Mesodermal cell (in vitro differentiated cells): ENCODE data around the gene RALBP1.

Source experiments
- H3K27ac ChIP-seq: 2 replicates; pipeline ENCODE4 v1.7.0; 2013; ENCODE audit warnings: mild to moderate bottlenecking, low read depth, low read length, moderate library complexity; ENCODE audit not compliant: severe bottlenecking
- H3K36me3 ChIP-seq: 2 replicates; pipeline ENCODE4 v1.7.1; 2013; ENCODE audit warnings: mild to moderate bottlenecking, low read length, moderate library complexity; ENCODE audit not compliant: control insufficient read depth, insufficient read depth
- H3K4me1 ChIP-seq: one replicate; pipeline ENCODE4 v1.7.1; 2013; ENCODE audit warnings: mild to moderate bottlenecking, low read length; ENCODE audit not compliant: insufficient read depth, control insufficient read depth, poor library complexity, severe bottlenecking
- H3K4me3 ChIP-seq: 2 replicates; pipeline ENCODE4 v1.7.0; 2013; ENCODE audit warnings: low read length, control low read depth, mild to moderate bottlenecking; ENCODE audit not compliant: insufficient read depth, poor library complexity, severe bottlenecking; ENCODE audit errors: extremely low read depth
- H3K9me3 ChIP-seq: 2 replicates; pipeline ENCODE4 v1.7.1; 2013; ENCODE audit warnings: mild to moderate bottlenecking, low read length, moderate library complexity; ENCODE audit not compliant: control insufficient read depth
- WGBS, 2 experiments: methylation state at CpG; one replicate each; pipeline ENCODE4 v1.1.5; 2013; ENCODE audit warnings: missing lambda C conversion rate in 2 of 2; ENCODE audit not compliant: insufficient coverage in 2 of 2; 5-methylcytosine and 5-hydroxymethylcytosine counted together

The RALBP1 gene

DNA sequence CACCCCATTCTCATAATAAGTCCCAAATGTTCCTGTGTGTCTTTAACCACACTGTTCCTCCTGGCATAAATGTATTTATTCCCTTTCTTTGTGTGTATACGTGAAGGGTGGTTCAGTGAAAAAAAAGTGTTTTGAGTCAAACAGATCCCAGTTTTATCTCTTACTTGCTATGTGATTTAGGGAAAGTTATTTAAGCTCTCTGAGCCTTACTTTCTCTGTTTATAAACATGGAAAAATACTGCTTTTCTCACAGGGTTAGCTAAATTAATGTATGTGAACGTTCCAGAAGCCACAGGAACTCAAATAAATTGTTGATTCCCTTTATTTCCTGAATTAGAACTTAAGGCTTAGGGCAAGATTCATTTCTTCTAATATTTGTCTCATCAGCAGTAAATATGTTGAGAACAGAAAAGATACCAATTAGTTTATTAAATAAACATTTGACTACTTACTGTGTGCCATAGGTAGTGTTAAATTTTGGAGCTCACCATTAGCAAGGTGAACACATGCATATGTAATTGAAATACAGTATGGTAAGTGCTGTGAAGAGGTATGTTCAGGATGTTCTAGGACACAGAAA, 33.2 kb downstream of the RALBP1 start:
- 100% methylated on average over 1 of the region's 2 CpGs; no CpG with 5 or more reads in 1 of the 2 experiments for WGBS, 2 experiments
- Histone ChIP-seq H3K4me1 (no peaks in the 10 kb centered on the region), H3K9me3 (peaks cover under 1% of the 10 kb centered on the region), H3K4me3 (no peak overlapping the region), H3K36me3 (peaks cover 8% of the 10 kb centered on the region), H3K27ac (no peak overlapping the region)

GRCh38 chr18:9513971-9514512, 38.7 kb downstream of the RALBP1 start:
- Histone ChIP-seq H3K27ac (no peak overlapping the region), H3K4me1 (no peaks in the 10 kb centered on the region), H3K36me3 (peaks cover 21% of the 10 kb centered on the region), H3K9me3 (no peaks in the 10 kb centered on the region), H3K4me3 (no peak overlapping the region)
- 100% methylated on average over 3 of the region's 6 CpGs for WGBS, 2 experiments

DNA sequence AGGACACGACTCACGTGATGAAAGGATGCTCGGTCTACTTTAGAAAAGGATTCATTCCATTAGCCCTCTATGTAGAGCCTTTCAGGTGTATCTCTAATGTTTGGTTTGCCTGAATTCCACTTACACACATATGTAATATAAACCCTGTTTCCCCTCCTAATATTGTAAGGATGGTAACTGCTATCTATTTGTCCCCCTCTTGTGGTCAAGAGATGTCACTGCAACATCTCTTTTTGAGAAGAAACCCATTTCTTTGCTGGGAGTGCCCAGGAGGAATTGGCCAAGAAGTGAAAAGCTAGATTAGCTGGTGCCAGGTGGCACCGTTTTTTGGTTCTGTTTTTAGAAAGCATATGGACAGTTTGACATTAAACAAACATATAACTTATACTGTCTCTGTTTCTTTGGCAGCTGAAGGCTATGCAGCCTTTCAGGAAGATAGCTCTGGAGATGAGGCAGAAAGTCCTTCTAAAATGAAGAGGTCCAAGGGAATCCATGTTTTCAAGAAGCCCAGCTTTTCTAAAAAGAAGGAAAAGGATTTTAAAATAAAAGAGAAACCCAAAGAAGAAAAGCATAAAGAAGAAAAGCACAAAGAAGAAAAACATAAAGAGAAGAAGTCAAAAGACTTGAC, 41.2 kb downstream of the RALBP1 start:
- Histone ChIP-seq H3K9me3 (no peaks in the 10 kb centered on the region), H3K27ac (no peak overlapping the region), H3K4me3 (no peak overlapping the region), H3K36me3 (peaks cover 24% of the 10 kb centered on the region), H3K4me1 (no peaks in the 10 kb centered on the region)
- WGBS, 2 experiments: 100% methylated on average over 2 of the region's 4 CpGs; no CpG with 5 or more reads in 1 of the 2 experiments

DNA sequence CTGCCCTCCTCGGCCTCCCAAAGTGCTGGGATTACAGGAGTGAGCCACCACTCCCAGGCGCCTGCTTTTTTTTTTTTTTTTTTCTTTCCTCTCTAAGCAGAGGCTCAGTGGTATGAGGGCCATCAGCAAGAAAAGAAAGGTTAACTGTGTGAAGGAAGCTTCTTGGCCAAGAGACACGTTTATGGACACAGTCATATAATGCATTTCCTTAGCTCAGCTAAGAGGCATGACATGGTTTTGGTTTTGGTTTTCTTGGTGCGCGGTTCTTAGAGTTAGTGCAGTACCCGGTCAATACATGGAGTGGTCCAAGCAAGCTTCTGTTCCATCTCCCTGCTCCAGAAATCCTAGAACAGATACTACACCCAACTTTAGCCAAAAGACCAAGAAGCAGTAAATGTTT, 42.6 kb downstream of the RALBP1 start:
- peaks cover 36% of the 10 kb centered on the region for H3K36me3 ChIP-seq
- no peaks in the 10 kb centered on the region for H3K4me1 ChIP-seq
- no peak overlapping the region for H3K4me3 ChIP-seq
- whole genome bisulfite sequencing, 2 experiments: 83% methylated on average over 2 of the region's 6 CpGs; no CpG with 5 or more reads in 1 of the 2 experiments
- no peaks in the 10 kb centered on the region for H3K9me3 ChIP-seq
- no peak overlapping the region for H3K27ac ChIP-seq

DNA sequence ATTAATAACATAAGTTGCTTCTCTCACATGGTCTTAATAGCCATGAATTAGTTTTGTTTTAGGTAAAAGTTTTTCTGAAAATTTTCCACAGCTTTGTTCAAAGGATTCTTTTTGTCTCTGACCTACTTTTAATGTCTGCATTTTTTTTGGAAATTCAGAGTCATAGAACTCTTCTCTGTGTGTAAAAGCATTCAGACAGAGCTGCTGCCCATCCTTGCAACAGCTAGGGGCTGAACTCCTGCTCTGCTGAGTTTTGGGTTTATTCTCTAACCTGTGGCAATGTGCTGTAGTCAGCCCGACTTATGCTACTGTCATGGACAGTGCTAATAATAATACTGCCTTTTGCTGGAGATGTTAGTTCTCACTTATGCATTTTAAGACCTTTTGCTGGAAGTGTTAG, 44.1 kb downstream of the RALBP1 start:
- Histone ChIP-seq H3K27ac (no peak overlapping the region), H3K36me3 (peaks cover 43% of the 10 kb centered on the region), H3K9me3 (no peaks in the 10 kb centered on the region), H3K4me3 (no peak overlapping the region), H3K4me1 (no peaks in the 10 kb centered on the region)
- WGBS, 2 experiments: 100% methylated on average over 1 of the region's 1 CpG

- H3K36me3 ChIP-seq: peaks cover 55% of the 10 kb centered on the region
- no peaks in the 10 kb centered on the region for H3K9me3 ChIP-seq
- no peaks in the 10 kb centered on the region for H3K4me1 ChIP-seq
- H3K27ac ChIP-seq: no peak overlapping the region
- WGBS, 2 experiments: 88% methylated on average over 2 of the region's 3 CpGs; no CpG with 5 or more reads in 1 of the 2 experiments
- no peak overlapping the region for H3K4me3 ChIP-seq
These were observed 45.4 kb downstream of the RALBP1 start for GRCh38 chr18:9520666-9521065.

DNA sequence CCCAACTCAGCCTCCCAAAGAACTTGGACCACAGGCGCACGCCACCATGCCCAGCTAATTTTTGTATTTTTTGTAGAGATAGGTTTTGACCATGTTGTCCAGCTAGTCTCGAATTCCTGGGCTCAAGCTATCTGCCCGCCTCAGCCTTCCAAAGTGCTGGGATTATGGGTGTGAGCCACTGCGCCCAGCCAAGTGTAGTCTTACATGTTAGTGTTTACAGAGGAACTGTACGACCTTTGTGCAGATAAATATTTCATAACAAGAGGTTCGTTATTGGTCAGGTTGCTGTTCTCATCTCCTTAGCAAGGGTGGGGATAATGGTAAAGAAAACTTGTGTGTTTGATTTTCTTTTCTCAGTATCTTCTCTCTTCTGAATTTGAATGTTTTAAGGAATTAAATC, 46.5 kb downstream of the RALBP1 start:
- H3K27ac ChIP-seq: no peak overlapping the region
- peaks cover 66% of the 10 kb centered on the region for H3K36me3 ChIP-seq
- no peak overlapping the region for H3K4me3 ChIP-seq
- H3K4me1 ChIP-seq: no peaks in the 10 kb centered on the region
- H3K9me3 ChIP-seq: no peaks in the 10 kb centered on the region
- 70 to 93% methylated on average over 2 to 3 of the region's 7 CpGs for WGBS, 2 experiments

- Histone ChIP-seq H3K27ac (no peak overlapping the region), H3K4me3 (no peak overlapping the region), H3K9me3 (no peaks in the 10 kb centered on the region), H3K4me1 (no peaks in the 10 kb centered on the region), H3K36me3 (peaks cover 65% of the 10 kb centered on the region)
- WGBS, 2 experiments: no CpG with 5 or more reads among the region's 6 CpGs
These were observed 47.6 kb downstream of the RALBP1 start for GRCh38 chr18:9522952-9523351.

- Histone ChIP-seq H3K36me3 (peaks cover 84% of the 10 kb centered on the region), H3K4me1 (no peaks in the 10 kb centered on the region), H3K4me3 (no peak overlapping the region), H3K9me3 (no peaks in the 10 kb centered on the region), H3K27ac (no peak overlapping the region)
These were observed 51.1 kb downstream of the RALBP1 start for GRCh38 chr18:9526458-9526857.

- Histone ChIP-seq H3K4me1 (peaks cover 1% of the 10 kb centered on the region), H3K4me3 (no peak overlapping the region), H3K36me3 (peaks cover 84% of the 10 kb centered on the region), H3K9me3 (no peaks in the 10 kb centered on the region), H3K27ac (no peak overlapping the region)
- WGBS, 2 experiments: 90 to 92% methylated on average over 2 to 5 of the region's 6 CpGs
These were observed 55.1 kb downstream of the RALBP1 start for GRCh38 chr18:9530226-9531009.
